ENCODE measurements around the gene FCER1G.

FCER1G gene

GRCh38 chr1:161185732-161186311 lies 29.3 kb upstream of the FCER1G start:
- DNase-seq (ENCODE audit: low read depth) = no peak

GRCh38 chr1:161187311-161187710 lies 27.8 kb upstream of the FCER1G start:
- DNase-seq (ENCODE audit: low read depth) = no peak
- no peak overlapping the region for H3K4me3 ChIP-seq (ENCODE audit: low read depth, low read length)

More at GRCh38 chr1:161185732-161186311, 29.3 kb upstream of the FCER1G start:
- no peak overlapping the region for H3K4me3 ChIP-seq (ENCODE audit: low read depth, low read length)

GRCh38 chr1:161188381-161188780 lies 26.7 kb upstream of the FCER1G start:
- H3K4me3 ChIP-seq (ENCODE audit: low read depth, low read length) = no peak overlapping the region
- DNase-seq (ENCODE audit: low read depth) = no peak

- H3K4me3 ChIP-seq (ENCODE audit: low read depth, low read length) = no peak overlapping the region
- DNase-seq (ENCODE audit: low read depth) = no peak
Measured at GRCh38 chr1:161189036-161189435, 26.1 kb upstream of the FCER1G start.

GRCh38 chr1:161190962-161191521 lies 24.1 kb upstream of the FCER1G start:
- DNase-seq (ENCODE audit: low read depth) = no peak
- no peak overlapping the region for H3K4me3 ChIP-seq (ENCODE audit: low read depth, low read length)

GRCh38 chr1:161191971-161192370 lies 23.1 kb upstream of the FCER1G start:
- no peak overlapping the region for H3K4me3 ChIP-seq (ENCODE audit: low read depth, low read length)
- no peak for DNase-seq (ENCODE audit: low read depth)

DNA sequence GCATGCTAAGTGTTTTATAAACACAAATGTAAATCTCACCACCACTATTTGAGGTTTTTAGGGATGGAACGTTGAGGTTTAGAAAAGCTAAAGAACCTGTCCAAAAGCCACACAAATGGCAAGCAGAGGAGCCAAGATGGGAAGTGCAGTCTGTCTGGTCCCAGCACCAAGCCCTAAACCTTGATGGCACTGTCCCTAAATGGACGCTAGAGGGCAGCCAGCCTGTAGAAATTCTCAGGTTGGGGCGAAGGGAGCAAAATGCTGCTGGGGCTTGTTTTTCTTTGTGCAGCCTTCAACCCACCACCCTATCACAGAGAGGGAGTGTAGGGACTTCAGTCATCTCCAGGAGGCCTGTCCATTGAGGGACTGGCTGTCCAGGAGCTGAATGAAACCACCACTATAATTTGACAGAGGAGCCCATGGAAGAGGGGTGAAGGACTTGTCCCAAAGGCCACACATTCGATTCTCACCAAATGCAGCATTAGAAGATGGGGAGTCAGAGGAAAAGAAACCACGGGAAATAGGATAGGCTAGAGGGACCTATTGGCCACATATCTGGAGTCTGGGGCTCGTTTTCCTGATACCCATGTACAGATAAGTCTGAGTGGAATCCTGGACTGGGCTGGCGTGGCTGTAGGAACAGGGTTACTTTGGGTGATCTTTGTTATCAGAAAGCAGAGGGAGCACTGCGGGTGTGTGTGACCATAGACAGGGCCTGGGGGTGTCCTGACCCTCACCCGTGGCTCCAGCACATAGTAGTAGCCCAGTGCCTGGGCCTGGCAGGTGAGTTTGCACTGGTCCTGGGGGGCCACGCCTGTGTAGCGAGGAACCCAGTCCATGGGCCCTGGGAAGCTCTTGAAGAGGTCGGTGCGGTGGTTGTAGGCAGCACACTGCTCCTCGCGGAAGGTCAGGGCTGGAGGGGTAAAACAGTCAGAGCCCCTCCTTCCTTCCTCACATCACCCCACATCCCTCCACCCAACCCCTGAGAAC lies 22.3 kb upstream of the FCER1G start:
- no peak for DNase-seq (ENCODE audit: low read depth)
- H3K4me3 ChIP-seq (ENCODE audit: low read depth, low read length) = no peak overlapping the region

DNA sequence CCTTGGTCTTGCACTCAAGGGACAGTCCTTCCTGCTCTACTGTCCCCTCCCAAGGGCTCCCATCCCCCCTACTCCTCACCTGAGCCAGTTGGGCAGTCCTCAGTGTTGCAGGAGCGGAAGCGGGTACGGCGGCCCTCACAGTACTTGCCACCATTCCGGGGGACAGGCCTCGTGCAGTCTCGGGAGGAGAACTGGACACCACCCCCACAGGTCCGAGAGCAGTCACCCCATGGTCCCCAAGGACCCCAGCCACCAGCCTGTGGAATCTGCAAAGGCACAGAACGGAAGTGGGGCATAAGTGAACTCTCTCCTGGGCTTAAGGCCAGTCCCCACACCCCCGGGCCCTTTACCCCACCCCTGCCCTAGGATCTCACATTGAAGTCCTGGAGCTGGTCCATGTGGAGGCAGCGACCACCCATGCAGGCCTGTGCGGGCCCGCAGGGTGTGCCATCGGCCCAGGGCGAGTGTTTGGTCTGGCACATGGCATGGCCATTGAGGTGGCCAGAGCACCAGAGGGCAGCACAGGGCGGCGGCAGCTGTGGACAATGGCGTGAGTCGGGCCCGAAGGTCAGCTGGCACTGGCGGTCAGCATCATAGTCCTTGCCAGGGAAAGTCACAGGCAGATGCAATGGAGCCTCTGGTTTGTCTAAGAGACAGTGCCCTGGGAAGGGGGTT lies 21.4 kb upstream of the FCER1G start:
- no peak for DNase-seq (ENCODE audit: low read depth)
- H3K4me3 ChIP-seq (ENCODE audit: low read depth, low read length) = no peak overlapping the region

DNA sequence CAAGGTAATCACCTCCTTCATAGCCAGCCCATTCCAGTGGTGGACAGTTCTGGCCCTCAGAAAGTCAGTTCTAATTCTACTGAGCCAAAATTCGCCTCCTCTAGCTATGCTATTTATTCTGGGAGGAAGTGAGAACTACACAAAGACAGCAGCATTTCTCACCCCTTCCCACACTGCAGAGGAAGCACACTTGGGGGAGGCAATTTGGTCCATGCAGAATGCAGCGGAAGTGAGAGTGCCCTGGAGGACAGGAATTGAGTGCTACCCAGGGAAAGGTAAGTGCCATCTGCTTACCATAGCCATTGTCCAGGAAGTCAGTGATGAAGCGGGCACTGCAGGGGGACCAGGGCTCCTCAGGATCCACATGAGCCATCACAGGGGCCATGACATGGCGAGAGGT lies 19.9 kb upstream of the FCER1G start:
- no peak overlapping the region for H3K4me3 ChIP-seq (ENCODE audit: low read depth, low read length)

DNA sequence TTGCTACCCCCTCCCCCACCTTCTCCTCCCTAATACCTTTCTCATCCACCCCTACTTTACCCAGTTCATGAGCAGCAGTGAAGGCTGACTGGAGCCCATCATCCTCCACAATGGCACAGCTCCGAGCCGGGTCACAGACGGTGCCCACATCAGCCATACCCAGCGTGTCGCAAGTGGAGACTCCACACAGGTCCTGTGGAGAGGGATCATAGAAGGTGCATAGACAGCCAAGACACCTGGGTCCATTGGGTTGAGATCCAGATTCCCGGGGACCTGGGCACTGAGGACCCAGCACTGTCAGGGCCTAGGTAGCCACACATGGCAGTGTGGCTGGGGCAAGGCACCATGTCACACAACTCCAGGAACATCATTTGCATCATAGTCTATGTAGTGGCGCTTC lies 19.0 kb upstream of the FCER1G start:
- DNase-seq (ENCODE audit: low read depth) = no peak
- H3K4me3 ChIP-seq (ENCODE audit: low read depth, low read length) = no peak overlapping the region

More for the DNA sequence above, 19.9 kb upstream of the FCER1G start:
- DNase-seq (ENCODE audit: low read depth) = no peak

GRCh38 chr1:161196521-161197451 lies 18.3 kb upstream of the FCER1G start:
- peak; percentile 65 for DNase-seq (ENCODE audit: low read depth)
- H3K4me3 ChIP-seq (ENCODE audit: low read depth, low read length) = peak overlapping the region; percentile 47

- DNase-seq (ENCODE audit: low read depth) = no peak
- H3K4me3 ChIP-seq (ENCODE audit: low read depth, low read length) = peak overlapping the region; percentile 47
Measured at GRCh38 chr1:161197560-161198193, 17.4 kb upstream of the FCER1G start.

- peak overlapping the region; percentile 47 for H3K4me3 ChIP-seq (ENCODE audit: low read depth, low read length)
Measured at GRCh38 chr1:161198194-161198896, 16.8 kb upstream of the FCER1G start.

DNA sequence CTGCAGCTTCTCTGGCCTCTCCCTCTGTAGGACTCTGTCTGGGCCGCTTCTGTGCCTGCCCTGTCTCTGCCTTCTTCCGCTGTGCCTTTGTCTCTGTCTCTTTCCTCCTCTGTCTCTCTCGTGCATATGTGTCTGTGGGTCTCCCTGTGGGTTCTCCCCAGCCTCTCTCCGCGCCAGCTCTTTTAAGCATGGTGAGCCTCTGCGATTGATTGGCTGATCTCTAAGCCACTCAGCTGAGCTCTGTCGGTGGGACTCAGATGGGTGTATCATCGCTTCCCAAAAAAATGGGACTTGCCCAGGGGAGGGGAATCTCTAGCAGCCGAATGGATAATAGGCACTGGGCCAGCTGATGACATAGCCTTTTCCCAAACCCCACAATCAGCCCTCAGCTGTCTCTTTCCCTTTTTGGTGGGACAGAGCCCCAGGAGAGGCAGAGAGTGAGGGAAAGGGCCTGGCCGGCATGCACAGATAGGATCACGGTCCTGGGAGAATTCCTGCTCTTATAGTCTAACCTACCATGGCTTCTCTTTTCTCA lies 16.1 kb upstream of the FCER1G start, which contains the start of gene ADAMTS4:
Gene ADAMTS4, minus strand, starts transcription at position 158 of the 535 bp plus-strand sequence. CDS start 427 bp downstream, outside the sequence.
- DNase-seq (ENCODE audit: low read depth) = peak; percentile 68
- H3K4me3 ChIP-seq (ENCODE audit: low read depth, low read length) = peak within 1 kb of the TSS; percentile 47

More at GRCh38 chr1:161198194-161198896, 16.8 kb upstream of the FCER1G start:
- no peak for DNase-seq (ENCODE audit: low read depth)

GRCh38 chr1:161199506-161200139 lies 15.5 kb upstream of the FCER1G start:
- DNase-seq (ENCODE audit: low read depth) = no peak
- no peak overlapping the region for H3K4me3 ChIP-seq (ENCODE audit: low read depth, low read length)

GRCh38 chr1:161200421-161200991 lies 14.6 kb upstream of the FCER1G start:
- DNase-seq (ENCODE audit: low read depth) = no peak
- H3K4me3 ChIP-seq (ENCODE audit: low read depth, low read length) = no peak overlapping the region
